ENCODE data around the gene CXXC1.
"Not testable (repeated sequence)": the region's sequence is repeated elsewhere in the genome, so short reads cannot be mapped to it uniquely, and the experiment has no call there.

Gene CXXC1

GRCh38 chr18:50315100-50315871 lies 27.8 kb upstream of the CXXC1 start:
- no peak overlapping the region for H3K4me3 ChIP-seq (ENCODE audit: low read depth, low read length)
- no peak for TF ChIP-seq CTCF (IDR thresholded peaks at IDR 0.05; ENCODE audit: low read depth, low read length)

- no peak for TF ChIP-seq CTCF (IDR thresholded peaks at IDR 0.05; ENCODE audit: low read depth, low read length)
- H3K4me3 ChIP-seq (ENCODE audit: low read depth, low read length), result no peak overlapping the region
Observed at GRCh38 chr18:50313873-50314460, 26.5 kb upstream of the CXXC1 start.

GRCh38 chr18:50313031-50313607 lies 25.6 kb upstream of the CXXC1 start:
- no peak overlapping the region for H3K4me3 ChIP-seq (ENCODE audit: low read depth, low read length)

GRCh38 chr18:50312296-50313030 lies 25.0 kb upstream of the CXXC1 start:
- TF ChIP-seq CTCF (IDR thresholded peaks at IDR 0.05; ENCODE audit: low read depth, low read length), result no peak
- H3K4me3 ChIP-seq (ENCODE audit: low read depth, low read length), result no peak overlapping the region

More at GRCh38 chr18:50313031-50313607, 25.6 kb upstream of the CXXC1 start:
- TF ChIP-seq CTCF (IDR thresholded peaks at IDR 0.05; ENCODE audit: low read depth, low read length), result no peak

- H3K4me3 ChIP-seq (ENCODE audit: low read depth, low read length), result no peak overlapping the region
- no peak for TF ChIP-seq CTCF (IDR thresholded peaks at IDR 0.05; ENCODE audit: low read depth, low read length)
Observed at GRCh38 chr18:50311650-50312049, 24.2 kb upstream of the CXXC1 start.

GRCh38 chr18:50310080-50310479 lies 22.6 kb upstream of the CXXC1 start:
- no peak for TF ChIP-seq CTCF (IDR thresholded peaks at IDR 0.05; ENCODE audit: low read depth, low read length)
- no peak overlapping the region for H3K4me3 ChIP-seq (ENCODE audit: low read depth, low read length)

DNA sequence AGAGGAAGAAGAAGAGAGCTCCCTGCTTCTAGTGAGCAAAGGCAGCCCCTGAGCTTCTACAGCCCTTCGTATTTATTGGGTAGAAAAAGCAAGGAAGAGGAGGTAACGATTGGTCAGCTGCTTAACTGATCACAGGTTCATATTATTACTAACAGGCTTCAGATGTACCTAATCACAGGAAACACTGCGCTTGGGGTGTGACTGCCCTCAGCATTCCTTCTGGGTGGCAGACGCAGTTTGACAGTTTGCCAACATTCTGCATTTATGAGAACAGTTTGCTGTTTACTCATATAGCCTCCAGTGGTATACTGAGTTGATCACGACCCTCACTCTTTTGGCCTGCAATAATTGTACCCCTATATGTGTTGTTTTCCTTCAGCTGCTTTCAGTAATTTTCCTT lies 21.4 kb upstream of the CXXC1 start:
- not testable (repeated sequence) for H3K4me3 ChIP-seq (ENCODE audit: low read depth, low read length)

Data from WI38 (cell line).